ENCODE results near the gene KRTAP10-11. TPM values are rescaled to one million over a fixed set of nuclear protein-coding genes. Genes with fewer than 3 reads are reported as not detected.

The KRTAP10-11 gene
- total RNA-seq, 1 donor from 2014 or later = not detected

DNA sequence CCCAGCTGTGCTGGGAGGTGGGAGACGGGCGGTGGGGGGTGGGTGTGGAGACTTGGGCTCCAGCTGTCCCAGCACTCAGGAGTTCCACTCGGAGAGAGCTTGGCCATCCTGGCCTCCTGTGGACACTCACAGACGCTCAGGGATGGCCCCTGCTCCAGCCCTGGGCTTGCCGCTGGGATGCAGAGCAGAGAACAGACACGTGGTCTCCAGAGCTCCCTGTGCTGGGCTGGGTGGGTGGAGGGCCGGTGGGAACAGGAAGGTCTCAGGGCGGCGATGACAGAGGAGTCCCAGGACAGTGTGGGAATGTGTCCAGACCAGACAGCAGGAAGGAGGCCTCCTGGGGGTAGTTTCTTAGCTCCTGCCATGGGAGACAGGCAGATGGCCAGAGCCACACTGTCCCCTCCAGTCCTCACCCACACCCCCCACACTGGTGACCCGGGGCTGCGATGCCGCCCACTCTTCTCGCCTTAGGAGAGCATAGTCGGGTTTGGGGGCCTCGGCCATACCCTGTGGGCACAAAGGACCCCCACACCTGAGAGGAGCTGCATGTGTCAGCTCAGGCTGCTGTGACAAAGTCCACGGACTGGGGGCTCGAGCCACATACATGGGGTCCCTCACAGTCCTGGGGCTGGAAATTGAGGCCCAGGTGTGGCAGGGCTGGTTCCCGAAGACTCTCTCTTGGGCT, 17.4 kb upstream of the KRTAP10-11 start:
- DNase-seq (ENCODE audit: low read depth) (no peak), FAIRE-seq (no peak)
- H3K27me3 ChIP-seq (ENCODE audit: insufficient read depth, low read length) = no peaks in the 10 kb centered on the region
- no peaks in the 10 kb centered on the region for H3K4me1 ChIP-seq (ENCODE audit: insufficient read depth, low read length)
- no peak overlapping the region for H3K4me2 ChIP-seq (ENCODE audit: low read length)
- H4K20me1 ChIP-seq (ENCODE audit: insufficient read depth, low read length) = no peaks in the 10 kb centered on the region
- no peaks in the 10 kb centered on the region for H3K4me1 Mint-ChIP-seq (ENCODE audit: low read depth, unreplicated experiment)
- no peaks in the 10 kb centered on the region for H3K36me3 ChIP-seq (ENCODE audit: insufficient read depth, low read length)
- no peak overlapping the region for H3K4me3 Mint-ChIP-seq (ENCODE audit: unreplicated experiment)
- TF ChIP-seq EZH2 (IDR thresholded peaks at IDR 0.05; ENCODE audit: insufficient read depth, low read length) = no peak
- TF ChIP-seq, protein P1, sequence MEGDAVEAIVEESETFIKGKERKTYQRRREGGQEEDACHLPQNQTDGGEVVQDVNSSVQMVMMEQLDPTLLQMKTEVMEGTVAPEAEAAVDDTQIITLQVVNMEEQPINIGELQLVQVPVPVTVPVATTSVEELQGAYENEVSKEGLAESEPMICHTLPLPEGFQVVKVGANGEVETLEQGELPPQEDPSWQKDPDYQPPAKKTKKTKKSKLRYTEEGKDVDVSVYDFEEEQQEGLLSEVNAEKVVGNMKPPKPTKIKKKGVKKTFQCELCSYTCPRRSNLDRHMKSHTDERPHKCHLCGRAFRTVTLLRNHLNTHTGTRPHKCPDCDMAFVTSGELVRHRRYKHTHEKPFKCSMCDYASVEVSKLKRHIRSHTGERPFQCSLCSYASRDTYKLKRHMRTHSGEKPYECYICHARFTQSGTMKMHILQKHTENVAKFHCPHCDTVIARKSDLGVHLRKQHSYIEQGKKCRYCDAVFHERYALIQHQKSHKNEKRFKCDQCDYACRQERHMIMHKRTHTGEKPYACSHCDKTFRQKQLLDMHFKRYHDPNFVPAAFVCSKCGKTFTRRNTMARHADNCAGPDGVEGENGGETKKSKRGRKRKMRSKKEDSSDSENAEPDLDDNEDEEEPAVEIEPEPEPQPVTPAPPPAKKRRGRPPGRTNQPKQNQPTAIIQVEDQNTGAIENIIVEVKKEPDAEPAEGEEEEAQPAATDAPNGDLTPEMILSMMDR (IDR thresholded peaks at IDR 0.05; ENCODE audit: insufficient read depth, low read depth, low read length) = no peak
- H3K36me3 Mint-ChIP-seq (ENCODE audit: low read depth, unreplicated experiment) = peaks cover 2% of the 10 kb centered on the region
- peaks cover 33% of the 10 kb centered on the region for H3K9me3 Mint-ChIP-seq (ENCODE audit: unreplicated experiment)
- H3K27ac Mint-ChIP-seq (ENCODE audit: unreplicated experiment) = no peak overlapping the region
- H3K9me3 ChIP-seq (ENCODE audit: insufficient read depth, low read depth, low read length) = peaks cover 4% of the 10 kb centered on the region
- no peak overlapping the region for H3K27ac ChIP-seq (ENCODE audit: low read depth, low read length)
- H3K79me2 ChIP-seq (ENCODE audit: insufficient read depth, low read length) = no peaks in the 10 kb centered on the region
- H3K4me3 ChIP-seq (ENCODE audit: insufficient read depth, low read depth, low read length) = no peak overlapping the region
- peaks cover 7% of the 10 kb centered on the region for H3K27me3 Mint-ChIP-seq (ENCODE audit: low read depth, unreplicated experiment)
- no peak overlapping the region for H3K9ac ChIP-seq (ENCODE audit: low read length)
- H2AFZ ChIP-seq (ENCODE audit: low read depth, low read length) = no peak overlapping the region

DNA sequence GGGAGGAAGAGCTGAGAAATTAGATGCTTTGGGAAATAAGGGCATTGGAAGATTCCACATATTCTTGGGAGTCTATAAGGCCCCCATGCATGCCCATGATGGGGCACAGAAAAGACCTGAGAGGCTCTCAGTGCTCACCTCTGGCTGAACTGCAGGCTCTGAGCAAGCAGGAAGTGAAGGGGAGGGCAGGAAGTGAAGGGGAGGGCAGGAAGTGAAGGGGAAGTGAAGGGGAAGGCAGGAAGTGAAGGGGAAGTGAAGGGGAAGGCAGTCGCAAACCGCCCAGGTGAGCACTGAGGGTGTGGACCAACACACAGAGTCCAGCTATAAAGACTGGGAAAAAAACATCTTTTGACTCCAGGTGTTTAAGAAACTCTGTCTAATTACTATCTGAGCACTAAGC, 15.8 kb upstream of the KRTAP10-11 start:
- Histone ChIP-seq H4K20me1 (ENCODE audit: insufficient read depth, low read length) (no peaks in the 10 kb centered on the region), H3K27me3 (ENCODE audit: insufficient read depth, low read length) (no peaks in the 10 kb centered on the region), H3K4me1 (ENCODE audit: insufficient read depth, low read length) (no peaks in the 10 kb centered on the region), H3K9me3 (ENCODE audit: insufficient read depth, low read depth, low read length) (peaks cover 4% of the 10 kb centered on the region), H3K79me2 (ENCODE audit: insufficient read depth, low read length) (no peaks in the 10 kb centered on the region), H3K4me3 (ENCODE audit: insufficient read depth, low read depth, low read length) (no peak overlapping the region), H3K9ac (ENCODE audit: low read length) (no peak overlapping the region), H2AFZ (ENCODE audit: low read depth, low read length) (no peak overlapping the region), H3K4me2 (ENCODE audit: low read length) (no peak overlapping the region), H3K36me3 (ENCODE audit: insufficient read depth, low read length) (no peaks in the 10 kb centered on the region), H3K27ac (ENCODE audit: low read depth, low read length) (no peak overlapping the region)
- FAIRE-seq = no peak
- Mint-ChIP-seq H3K27ac (ENCODE audit: unreplicated experiment) (no peak overlapping the region), H3K4me3 (ENCODE audit: unreplicated experiment) (no peak overlapping the region), H3K9me3 (ENCODE audit: unreplicated experiment) (peaks cover 20% of the 10 kb centered on the region), H3K27me3 (ENCODE audit: low read depth, unreplicated experiment) (peaks cover 8% of the 10 kb centered on the region), H3K36me3 (ENCODE audit: low read depth, unreplicated experiment) (peaks cover 2% of the 10 kb centered on the region), H3K4me1 (ENCODE audit: low read depth, unreplicated experiment) (no peaks in the 10 kb centered on the region)
- TF ChIP-seq EZH2 (IDR thresholded peaks at IDR 0.05; ENCODE audit: insufficient read depth, low read length) = no peak
- TF ChIP-seq, protein P1 (IDR thresholded peaks at IDR 0.05; ENCODE audit: insufficient read depth, low read depth, low read length) = no peak
- DNase-seq (ENCODE audit: low read depth) = no peak

DNA sequence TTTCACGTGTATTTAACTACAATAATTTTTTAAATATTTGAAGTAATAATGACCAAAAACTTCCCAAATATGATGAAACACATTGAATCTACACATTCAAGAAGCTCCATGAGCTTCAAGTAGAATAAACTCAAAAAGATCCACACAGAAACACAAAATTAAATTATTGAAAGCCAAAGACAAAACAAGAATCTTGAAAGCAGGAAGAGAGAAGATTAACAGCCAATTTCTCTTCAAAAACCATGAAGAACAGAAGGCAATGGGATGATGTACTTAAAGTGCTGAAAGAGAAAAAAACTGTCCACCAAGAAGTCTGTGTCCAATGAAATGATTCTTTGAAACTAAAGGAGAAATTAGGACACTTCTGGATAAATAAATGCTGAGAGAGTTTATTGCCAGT, 14.1 kb upstream of the KRTAP10-11 start:
- Histone ChIP-seq H3K27ac (ENCODE audit: low read depth, low read length) (no peak overlapping the region), H3K27me3 (ENCODE audit: insufficient read depth, low read length) (no peaks in the 10 kb centered on the region), H3K79me2 (ENCODE audit: insufficient read depth, low read length) (no peaks in the 10 kb centered on the region), H4K20me1 (ENCODE audit: insufficient read depth, low read length) (no peaks in the 10 kb centered on the region), H3K9me3 (ENCODE audit: insufficient read depth, low read depth, low read length) (peaks cover 4% of the 10 kb centered on the region), H3K4me1 (ENCODE audit: insufficient read depth, low read length) (no peaks in the 10 kb centered on the region), H3K36me3 (ENCODE audit: insufficient read depth, low read length) (no peaks in the 10 kb centered on the region), H3K4me3 (ENCODE audit: insufficient read depth, low read depth, low read length) (no peak overlapping the region), H3K4me2 (ENCODE audit: low read length) (no peak overlapping the region), H3K9ac (ENCODE audit: low read length) (no peak overlapping the region), H2AFZ (ENCODE audit: low read depth, low read length) (no peak overlapping the region)
- TF ChIP-seq EZH2 (IDR thresholded peaks at IDR 0.05; ENCODE audit: insufficient read depth, low read length) = no peak
- TF ChIP-seq, protein P1 (IDR thresholded peaks at IDR 0.05; ENCODE audit: insufficient read depth, low read depth, low read length) = no peak
- H3K27me3 Mint-ChIP-seq (ENCODE audit: low read depth, unreplicated experiment) = peaks cover 12% of the 10 kb centered on the region
- H3K36me3 Mint-ChIP-seq (ENCODE audit: low read depth, unreplicated experiment) = peaks cover 2% of the 10 kb centered on the region
- peaks cover 20% of the 10 kb centered on the region for H3K9me3 Mint-ChIP-seq (ENCODE audit: unreplicated experiment)
- H3K27ac Mint-ChIP-seq (ENCODE audit: unreplicated experiment) = no peak overlapping the region
- H3K4me1 Mint-ChIP-seq (ENCODE audit: low read depth, unreplicated experiment) = no peaks in the 10 kb centered on the region
- no peak for DNase-seq (ENCODE audit: low read depth)
- no peak overlapping the region for H3K4me3 Mint-ChIP-seq (ENCODE audit: unreplicated experiment)
- no peak for FAIRE-seq

Measured in astrocyte (in vitro differentiated cells and primary cell).